HL-60 (cell line): ENCODE results near the gene DOC2A.

Source experiments
- CTCF ChIP-seq: IDR thresholded peaks from one replicate; pipeline ENCODE4 v1.5.1; 2011; ENCODE audit warnings: low read length, control low read depth, inconsistent platforms; ENCODE audit not compliant: insufficient read depth
- GABPA ChIP-seq: IDR thresholded peaks from 2 replicates; pipeline ENCODE4 v1.6.1; 2012; ENCODE audit warnings: low read depth
- POLR2AphosphoS5 ChIP-seq: IDR thresholded peaks from 2 replicates; pipeline ENCODE4 v1.6.1; 2012; ENCODE audit warnings: low read depth
- REST ChIP-seq: IDR thresholded peaks from 2 replicates; pipeline ENCODE4 v1.6.1; 2012; ENCODE audit warnings: low read depth; ENCODE audit not compliant: insufficient replicate concordance
- SPI1 ChIP-seq: IDR thresholded peaks from 2 replicates; pipeline ENCODE4 v1.6.1; 2012; ENCODE audit warnings: low read depth, mild to moderate bottlenecking, borderline replicate concordance

- TF ChIP-seq CTCF, result peak; percentile 8
- TF ChIP-seq GABPA, result no peak
- no peak for TF ChIP-seq SPI1
- TF ChIP-seq REST, result no peak
- no peak for TF ChIP-seq POLR2AphosphoS5
Measured at GRCh38 chr16:30041841-30042240, 31.0 kb upstream of the DOC2A start.
